Activated T-cell treated with anti-CD3 and anti-CD28 coated beads, Interleukin-2, amount 50 U/mL, for 72 hours (primary cell): ENCODE measurements around the gene PIK3R5. TPM values are rescaled to one million over a fixed set of nuclear protein-coding genes. Genes with fewer than 3 reads are reported as not detected.

Source experiments
- ATAC-seq, 2 donors: fragments of 150-1000 bp; cut with Tn5 transposase; replicated peaks in 1 of 2; 2 replicates each; pipeline ENCODE4 v1.10.0; 2021; ENCODE audit warnings: moderate library complexity in 2 of 2, mild to moderate bottlenecking in 1 of 2
- DNase-seq, 2 donors: peaks; one replicate each; pipeline ENCODE4 v3.0.0; 2021 to 2022; ENCODE audit warnings: mixed read lengths in 1 of 2
- H3K27ac Mint-ChIP-seq: one replicate; pipeline ENCODE4 v1.8.0; 2022; ENCODE audit warnings: mild to moderate bottlenecking, moderate library complexity, mixed read lengths
- H3K27me3 Mint-ChIP-seq: one replicate; pipeline ENCODE4 v1.8.0; 2022; ENCODE audit warnings: low read depth, mixed read lengths
- H3K36me3 Mint-ChIP-seq, 2 donors: one replicate each; pipeline ENCODE4 v1.8.0; 2022; ENCODE audit warnings: mixed read lengths in 2 of 2, mild to moderate bottlenecking in 1 of 2; ENCODE audit not compliant: insufficient read depth in 2 of 2
- H3K4me1 Mint-ChIP-seq: one replicate; pipeline ENCODE4 v1.8.0; 2022; ENCODE audit warnings: low read depth, mixed read lengths
- H3K4me3 Mint-ChIP-seq, 2 donors: one replicate each; pipeline ENCODE4 v1.8.0; 2022; ENCODE audit warnings: mild to moderate bottlenecking in 2 of 2, mixed read lengths in 2 of 2, moderate library complexity in 2 of 2
- H3K9me3 Mint-ChIP-seq, 2 donors: one replicate each; pipeline ENCODE4 v1.8.0; 2022; ENCODE audit warnings: mixed read lengths in 2 of 2
- total RNA-seq, 2 donors: library from RNA; stranded (reverse); gene quantifications; one replicate each; pipeline ENCODE4 v1.2.3, GENCODE V29; 2022

The PIK3R5 gene
- total RNA-seq, 2 donors from 2014 or later = 43.0 to 45.4 TPM

DNA sequence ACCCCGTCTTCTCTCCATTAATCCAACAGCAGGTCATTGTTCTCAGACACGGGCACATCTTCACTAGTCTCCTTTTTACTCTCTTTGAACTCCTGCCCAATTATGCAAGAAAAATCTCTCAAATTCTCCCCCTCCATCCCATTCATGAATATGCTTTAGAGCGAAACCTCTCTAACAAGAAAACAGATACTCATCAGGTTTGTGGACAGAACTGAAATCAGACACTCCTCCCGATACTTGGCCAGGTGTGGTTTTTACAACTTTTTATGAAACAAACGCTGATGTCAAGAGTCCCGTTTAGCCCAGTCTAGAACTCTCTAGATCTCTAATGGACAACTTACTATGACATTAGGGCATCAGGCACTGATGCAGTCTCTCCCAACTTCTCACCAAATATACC lies 40.9 kb downstream of the PIK3R5 start:
- Mint-ChIP-seq H3K4me1 (peaks cover 28% of the 10 kb centered on the region), H3K27me3 (no peaks in the 10 kb centered on the region), H3K27ac (no peak overlapping the region), H3K36me3 (peaks cover 21 to 27% of the 10 kb centered on the region in 2 donors), H3K4me3 (no peak overlapping the region), H3K9me3 (peaks cover 10 to 13% of the 10 kb centered on the region in 2 donors)
- ATAC-seq (peak; percentile 47), DNase-seq (no peak)

DNA sequence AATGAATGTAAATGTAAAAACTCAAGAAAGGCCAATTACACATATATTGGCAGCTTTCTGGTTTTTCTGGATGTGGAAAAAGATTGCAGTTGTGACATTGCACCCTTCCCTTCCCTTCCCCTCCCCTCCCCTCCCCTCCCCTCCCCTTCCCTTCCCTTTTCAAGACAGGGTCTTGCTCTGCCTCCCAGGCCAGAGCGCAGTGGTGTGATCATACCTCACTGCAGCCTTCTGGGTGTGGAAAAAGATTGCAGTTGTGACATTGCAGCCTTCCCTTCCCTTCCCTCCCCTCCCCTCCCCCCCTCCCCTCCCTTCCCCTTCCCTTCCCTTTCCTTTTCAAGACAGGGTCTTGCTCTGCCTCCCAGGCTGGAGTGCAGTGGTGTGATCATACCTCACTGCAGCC lies 41.7 kb downstream of the PIK3R5 start:
- no peak for ATAC-seq
- no peak overlapping the region for H3K27ac Mint-ChIP-seq
- peaks cover 9 to 10% of the 10 kb centered on the region in 2 donors for H3K9me3 Mint-ChIP-seq
- peaks cover 20 to 24% of the 10 kb centered on the region in 2 donors for H3K36me3 Mint-ChIP-seq
- H3K4me1 Mint-ChIP-seq = peaks cover 35% of the 10 kb centered on the region
- H3K27me3 Mint-ChIP-seq = no peaks in the 10 kb centered on the region
- H3K4me3 Mint-ChIP-seq = no peak overlapping the region
- DNase-seq = no peak

DNA sequence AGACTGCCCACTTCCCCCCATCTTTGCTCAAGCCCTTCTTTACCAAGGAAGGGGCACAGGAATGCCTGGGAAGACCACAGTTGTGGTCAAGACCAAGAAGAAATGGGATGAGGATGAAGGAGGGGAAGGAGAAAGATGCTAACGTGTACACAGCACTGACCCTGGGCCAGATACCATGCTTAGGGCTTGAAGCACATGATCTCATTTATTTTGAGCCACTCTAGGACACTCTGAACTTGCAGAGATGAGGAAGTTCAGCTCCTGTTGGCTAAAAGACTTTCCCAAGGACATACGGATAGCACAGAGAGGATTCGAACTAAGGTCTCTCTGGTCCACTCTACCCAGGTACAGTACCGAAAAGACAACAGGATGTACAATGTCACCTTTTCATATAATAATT lies 42.6 kb downstream of the PIK3R5 start:
- Mint-ChIP-seq H3K4me1 (peaks cover 36% of the 10 kb centered on the region), H3K36me3 (peaks cover 14 to 17% of the 10 kb centered on the region in 2 donors), H3K9me3 (peaks cover 3 to 7% of the 10 kb centered on the region in 2 donors), H3K27ac (no peak overlapping the region), H3K4me3 (peak overlapping the region; percentile 63 to 71), H3K27me3 (no peaks in the 10 kb centered on the region)
- no peak for DNase-seq
- ATAC-seq = no peak

DNA sequence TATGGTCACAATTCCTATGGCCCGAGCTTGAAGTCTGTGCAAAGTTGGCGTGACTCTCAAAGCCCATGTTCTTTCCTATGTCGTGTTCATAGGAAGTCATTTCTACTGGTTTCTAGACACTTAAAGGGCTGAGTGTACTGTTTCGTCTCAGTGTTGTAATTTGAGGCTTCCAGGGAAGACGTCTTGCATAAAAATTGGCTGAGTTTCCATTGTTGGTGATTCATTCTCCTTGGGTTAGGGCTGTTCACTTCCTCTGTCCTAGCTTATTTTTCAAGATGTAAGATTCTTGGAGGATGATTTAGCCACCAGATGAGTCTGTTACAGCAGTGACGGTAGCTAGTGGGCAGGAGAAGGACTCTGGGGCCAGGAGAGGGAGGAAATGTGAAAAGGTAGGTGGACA lies 43.1 kb downstream of the PIK3R5 start:
- peak overlapping the region; percentile 63 to 71 for H3K4me3 Mint-ChIP-seq
- H3K9me3 Mint-ChIP-seq = peaks cover 3 to 6% of the 10 kb centered on the region in 2 donors
- H3K4me1 Mint-ChIP-seq = peaks cover 36% of the 10 kb centered on the region
- peaks cover 12 to 19% of the 10 kb centered on the region in 2 donors for H3K36me3 Mint-ChIP-seq
- DNase-seq = no peak
- ATAC-seq = peak; percentile 70 to 72
- no peaks in the 10 kb centered on the region for H3K27me3 Mint-ChIP-seq
- H3K27ac Mint-ChIP-seq = peak overlapping the region; percentile 83

DNA sequence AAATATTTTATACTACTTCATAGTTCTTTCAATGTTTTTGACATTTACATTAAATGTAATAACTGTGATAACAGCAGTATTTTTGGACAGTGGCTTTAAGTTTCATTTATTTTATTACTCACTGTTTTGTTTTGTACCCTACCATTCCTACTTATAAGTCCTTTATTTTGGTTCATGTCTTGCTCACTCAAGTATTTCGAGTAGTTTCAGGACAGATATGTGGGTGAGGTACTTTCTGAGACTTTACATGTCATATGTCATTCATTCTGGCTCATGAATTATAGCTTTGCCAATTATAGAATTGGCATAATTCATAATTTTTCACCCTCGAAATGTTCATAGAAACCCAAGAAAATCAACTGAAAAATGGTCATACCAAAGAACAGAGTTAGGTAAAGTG lies 44.4 kb downstream of the PIK3R5 start:
- ATAC-seq (peak; percentile 47 to 61), DNase-seq (no peak)
- H3K4me1 Mint-ChIP-seq = peaks cover 46% of the 10 kb centered on the region
- peak overlapping the region in 1 of 2 donors; percentile 36 for H3K4me3 Mint-ChIP-seq
- H3K9me3 Mint-ChIP-seq = peaks cover 3 to 4% of the 10 kb centered on the region in 2 donors
- H3K27ac Mint-ChIP-seq = peak overlapping the region; percentile 52
- peaks cover 12 to 21% of the 10 kb centered on the region in 2 donors for H3K36me3 Mint-ChIP-seq
- no peaks in the 10 kb centered on the region for H3K27me3 Mint-ChIP-seq

DNA sequence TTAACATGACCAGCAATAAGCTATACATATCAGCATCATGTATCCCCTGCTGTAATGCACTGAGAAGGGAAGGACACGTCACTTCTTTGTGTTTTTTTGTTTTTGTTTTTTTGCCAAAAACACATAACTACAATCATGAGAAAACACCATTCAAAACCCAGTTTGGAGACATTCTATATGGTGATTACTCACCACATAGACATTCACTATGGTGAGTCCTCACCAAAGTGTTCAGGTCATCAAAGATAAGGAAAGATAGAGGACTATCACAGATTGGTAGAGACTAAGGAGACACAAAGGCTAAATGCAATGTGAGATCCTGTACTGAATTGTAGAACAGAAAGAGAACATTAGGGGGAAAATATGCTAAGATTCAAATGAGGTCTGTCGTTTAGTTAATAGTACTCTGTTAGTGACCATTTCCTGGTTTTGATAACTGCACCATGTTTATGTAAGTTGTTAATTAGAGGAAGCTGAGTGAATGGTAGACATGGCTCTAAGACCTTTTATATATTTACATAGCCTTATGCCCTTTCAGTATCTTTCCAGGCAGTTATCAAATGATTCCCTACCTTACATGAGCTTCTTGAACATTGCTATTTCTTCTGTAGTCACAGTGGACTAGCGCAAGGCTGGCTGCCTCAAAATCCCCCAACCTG lies 46.6 kb downstream of the PIK3R5 start:
- H3K9me3 Mint-ChIP-seq = peaks cover 3 to 4% of the 10 kb centered on the region in 2 donors
- H3K4me3 Mint-ChIP-seq = no peak overlapping the region
- H3K36me3 Mint-ChIP-seq = peaks cover 12 to 21% of the 10 kb centered on the region in 2 donors
- no peak for ATAC-seq
- no peak for DNase-seq
- no peaks in the 10 kb centered on the region for H3K27me3 Mint-ChIP-seq
- peaks cover 57% of the 10 kb centered on the region for H3K4me1 Mint-ChIP-seq
- H3K27ac Mint-ChIP-seq = no peak overlapping the region

DNA sequence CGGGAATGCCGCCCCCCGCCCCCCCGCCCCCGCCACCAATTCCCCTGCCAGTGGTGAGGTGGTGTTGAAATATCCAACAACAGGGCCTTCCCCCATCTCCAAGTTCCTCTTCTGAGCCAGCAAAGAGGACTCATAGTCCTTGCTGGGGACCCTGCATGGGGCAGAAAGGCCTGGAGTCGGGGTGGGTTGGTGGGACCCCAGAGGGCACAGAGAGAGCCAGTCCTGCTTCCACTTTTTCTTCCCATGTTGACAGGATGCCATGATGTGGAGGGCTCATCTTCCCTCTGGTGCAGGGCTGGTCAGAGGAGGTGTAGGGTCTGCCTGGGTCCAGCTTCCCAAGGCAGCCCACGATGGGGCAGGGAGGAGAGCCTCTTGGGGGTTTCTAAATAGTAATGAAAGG lies 49.0 kb downstream of the PIK3R5 start:
- Mint-ChIP-seq H3K27me3 (no peaks in the 10 kb centered on the region), H3K9me3 (no peaks in the 10 kb centered on the region), H3K36me3 (peaks cover 9 to 17% of the 10 kb centered on the region in 2 donors), H3K4me3 (peak overlapping the region in 1 of 2 donors; percentile 32), H3K27ac (no peak overlapping the region), H3K4me1 (peaks cover 50% of the 10 kb centered on the region)
- ATAC-seq = no peak
- no peak for DNase-seq

DNA sequence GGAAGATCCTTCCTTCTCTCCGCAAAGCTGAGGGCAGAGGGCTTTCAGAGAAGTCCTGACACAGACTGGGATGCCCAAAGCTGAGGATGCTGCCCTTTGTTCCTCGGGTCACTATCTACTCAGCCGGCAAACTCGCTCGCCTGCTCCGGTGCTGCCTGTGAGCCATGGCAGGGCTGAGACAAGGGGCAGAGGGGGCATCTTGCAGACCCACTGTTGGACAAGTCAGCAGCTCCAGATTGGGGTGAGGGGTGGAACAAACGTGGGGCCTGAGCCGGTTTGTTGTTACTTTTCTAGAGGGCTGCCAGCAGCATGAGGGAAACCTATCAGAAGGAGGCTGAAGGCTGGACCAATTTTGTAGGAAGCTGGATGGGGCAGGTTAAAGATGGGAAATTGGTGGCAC lies 51.0 kb downstream of the PIK3R5 start:
- Mint-ChIP-seq H3K27ac (peak overlapping the region; percentile 1), H3K36me3 (peaks cover 11 to 16% of the 10 kb centered on the region in 2 donors), H3K4me3 (no peak overlapping the region), H3K4me1 (peaks cover 48% of the 10 kb centered on the region), H3K9me3 (no peaks in the 10 kb centered on the region), H3K27me3 (no peaks in the 10 kb centered on the region)
- no peak for DNase-seq
- no peak for ATAC-seq

DNA sequence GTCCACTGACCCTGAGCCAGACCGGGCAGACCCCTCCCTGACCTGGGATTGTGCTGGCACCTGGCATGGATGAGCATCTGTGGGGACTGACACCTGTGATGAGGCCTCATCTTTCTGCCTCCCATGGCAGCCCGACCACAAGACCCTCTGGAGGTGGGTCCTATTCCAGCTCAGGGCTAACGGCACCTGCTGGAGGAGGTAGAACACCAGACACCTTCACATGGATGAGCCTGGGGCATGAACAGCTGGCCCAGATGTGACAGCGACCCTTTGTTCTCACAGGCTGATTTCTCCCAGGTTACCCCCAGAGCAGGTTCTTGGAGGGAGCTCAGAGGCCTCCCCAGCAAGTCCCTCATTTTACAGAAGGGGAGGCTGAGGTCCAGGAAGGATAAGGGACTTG lies 51.6 kb downstream of the PIK3R5 start:
- peaks cover 9 to 15% of the 10 kb centered on the region in 2 donors for H3K36me3 Mint-ChIP-seq

DNA sequence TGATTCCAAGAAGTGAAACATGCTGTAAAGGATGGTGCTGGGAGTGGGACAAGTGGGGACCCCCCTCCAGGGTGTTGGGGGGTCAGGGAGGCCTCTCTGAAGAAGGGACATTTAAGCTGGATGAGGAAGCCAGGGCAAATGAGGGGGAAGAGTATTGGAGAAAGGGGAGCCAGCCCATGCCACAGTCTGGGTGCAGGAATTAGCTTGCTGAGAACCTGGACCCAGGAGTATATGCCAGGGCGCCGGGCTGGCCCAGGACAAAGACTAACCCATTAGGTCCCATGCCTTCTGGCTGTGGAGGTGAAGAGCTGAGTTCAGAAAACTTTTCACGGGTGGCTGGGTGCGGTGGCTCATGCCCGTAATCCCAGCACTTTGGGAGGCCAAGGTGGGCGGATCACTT lies 52.4 kb downstream of the PIK3R5 start:
- Mint-ChIP-seq H3K27me3 (no peaks in the 10 kb centered on the region), H3K27ac (no peak overlapping the region), H3K4me1 (peaks cover 51% of the 10 kb centered on the region), H3K36me3 (peaks cover 12 to 16% of the 10 kb centered on the region in 2 donors), H3K4me3 (no peak overlapping the region), H3K9me3 (no peaks in the 10 kb centered on the region)
- DNase-seq (no peak), ATAC-seq (no peak)

More for the DNA sequence above, 51.6 kb downstream of the PIK3R5 start:
- Mint-ChIP-seq H3K27me3 (no peaks in the 10 kb centered on the region), H3K9me3 (no peaks in the 10 kb centered on the region), H3K4me3 (no peak overlapping the region), H3K27ac (no peak overlapping the region), H3K4me1 (peaks cover 45% of the 10 kb centered on the region)
- ATAC-seq (no peak), DNase-seq (no peak)

DNA sequence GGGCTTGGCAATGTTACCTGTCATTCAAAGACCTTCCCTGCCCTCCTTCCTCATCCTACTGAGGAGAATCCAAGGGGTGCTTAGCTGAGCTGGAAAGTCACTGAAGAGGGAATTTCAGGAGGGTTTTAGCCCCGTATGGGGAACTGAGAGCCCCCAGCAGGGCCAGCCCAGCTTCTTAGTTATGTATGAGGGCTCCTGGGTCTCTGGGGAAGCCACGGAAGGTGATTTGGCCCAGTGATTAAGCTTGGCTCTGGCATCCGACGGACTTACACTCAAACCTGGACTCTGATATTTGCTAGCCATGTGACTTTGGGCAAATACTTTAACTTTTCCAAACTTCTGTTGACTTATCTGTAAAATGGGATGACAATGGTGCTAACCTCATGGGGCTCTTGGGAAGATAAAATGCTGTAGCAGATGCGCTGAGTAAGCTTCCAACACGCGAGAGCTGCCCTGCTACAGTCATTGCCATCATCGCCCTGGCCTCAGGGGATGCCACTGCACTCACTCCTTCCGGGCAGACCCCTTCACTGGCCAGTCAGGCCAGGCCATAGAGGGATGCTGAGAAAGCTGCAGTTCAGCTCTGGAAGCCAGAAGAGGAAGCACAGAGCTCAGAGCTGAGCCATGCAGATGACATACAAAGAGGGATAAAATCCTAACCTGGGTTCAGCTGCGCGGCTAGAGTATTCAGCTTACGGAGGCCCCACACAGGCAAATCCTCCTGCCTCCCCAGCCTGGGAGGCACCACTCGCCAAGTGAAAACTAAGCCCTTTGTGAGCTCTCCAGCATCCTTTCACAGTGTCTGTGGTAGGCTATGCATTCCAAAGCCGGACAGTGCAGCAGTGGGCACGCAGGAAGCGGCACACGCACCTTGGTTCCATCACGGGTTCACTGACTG lies 53.2 kb downstream of the PIK3R5 start:
- ATAC-seq = no peak
- no peak overlapping the region for H3K4me3 Mint-ChIP-seq
- H3K27ac Mint-ChIP-seq = peak overlapping the region; percentile 4
- H3K36me3 Mint-ChIP-seq = peaks cover 9 to 14% of the 10 kb centered on the region in 2 donors
- DNase-seq = no peak
- no peaks in the 10 kb centered on the region for H3K27me3 Mint-ChIP-seq
- no peaks in the 10 kb centered on the region for H3K9me3 Mint-ChIP-seq
- peaks cover 51% of the 10 kb centered on the region for H3K4me1 Mint-ChIP-seq

DNA sequence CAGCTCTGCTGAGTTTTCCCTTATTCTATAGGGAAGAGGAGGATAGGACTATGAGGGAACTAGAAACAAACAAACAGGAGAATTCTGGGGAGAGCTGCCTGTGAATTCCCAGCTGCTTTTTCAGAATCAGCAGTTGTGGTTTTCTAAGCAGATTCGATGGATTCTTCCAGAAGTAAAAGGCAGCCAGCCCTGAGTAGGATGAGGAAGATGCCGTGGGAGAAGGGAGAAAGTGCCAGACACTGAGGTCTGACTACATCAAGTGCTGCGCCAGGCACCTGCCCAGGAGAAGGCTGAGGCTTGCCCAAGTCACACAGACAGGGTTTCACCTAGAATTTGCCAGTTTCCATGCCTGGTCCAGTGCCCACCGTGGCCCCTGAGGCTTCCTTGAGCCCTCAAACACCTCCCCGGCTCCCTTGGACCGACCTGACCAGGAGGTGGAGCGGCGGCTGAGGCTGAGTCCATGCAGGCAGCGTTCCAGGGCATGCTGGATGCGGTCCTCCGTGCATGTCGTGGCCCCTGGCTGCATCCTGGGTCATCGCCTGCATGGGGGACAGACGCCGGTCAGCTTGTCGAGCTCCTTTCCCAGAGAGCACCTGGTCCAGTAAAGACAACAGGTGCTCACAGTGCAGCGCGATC lies 54.4 kb downstream of the PIK3R5 start:
- no peak overlapping the region for H3K27ac Mint-ChIP-seq
- H3K9me3 Mint-ChIP-seq = no peaks in the 10 kb centered on the region
- peaks cover 41% of the 10 kb centered on the region for H3K4me1 Mint-ChIP-seq
- peaks cover 6 to 10% of the 10 kb centered on the region in 2 donors for H3K36me3 Mint-ChIP-seq
- H3K27me3 Mint-ChIP-seq = no peaks in the 10 kb centered on the region
- no peak for ATAC-seq
- DNase-seq = no peak
- no peak overlapping the region for H3K4me3 Mint-ChIP-seq
